Left ventricle myocardium inferior (tissue), 1 donor: ENCODE results near the gene ABCB6. TPM values are rescaled to one million over a fixed set of nuclear protein-coding genes. Genes with fewer than 3 reads are reported as not detected.

Experiments used
- DNase-seq: peaks from one replicate; pipeline ENCODE4 v3.0.0-alpha.2; 2020
- H3K27ac ChIP-seq: fragments of 200-600 bp; replicated peaks from 2 replicates; pipeline ENCODE4 v1.8.0; 2021
- H3K27me3 ChIP-seq: fragments of 200-600 bp; 2 replicates; pipeline ENCODE4 v1.8.0; 2021; ENCODE audit warnings: low read depth
- H3K36me3 ChIP-seq: fragments of 200-600 bp; 2 replicates; pipeline ENCODE4 v1.8.0; 2021
- H3K4me1 ChIP-seq: fragments of 200-600 bp; 2 replicates; pipeline ENCODE4 v1.8.0; 2021
- H3K4me3 ChIP-seq: fragments of 200-600 bp; 2 replicates; pipeline ENCODE4 v1.8.0; 2021; ENCODE audit warnings: mild to moderate bottlenecking, moderate library complexity
- H3K9me3 ChIP-seq: fragments of 200-600 bp; replicated peaks from 2 replicates; pipeline ENCODE4 v1.8.0; 2021
- intact Hi-C: fragments of 100-400 bp; cut with micrococcal nuclease; formaldehyde crosslinking; loops from one replicate; pipeline ENCODE4 v1.11.0; 2022
- total RNA-seq: library from RNA; stranded (reverse); fragmentation: NEBNext Ultra II Directional; extraction: Animal tissue kit (Norgen Biotek cat#: 25700); gene quantifications from one replicate; pipeline ENCODE4 v1.2.1, GENCODE V29; 2021
- TF ChIP-seq, protein P1 (sequence below): fragments of 200-600 bp; IDR thresholded peaks from 2 replicates; pipeline ENCODE4 v1.8.0; 2021; ENCODE audit warnings: antibody characterized with exemption, mild to moderate bottlenecking, borderline replicate concordance
- donor health status: DM: no; HTN: yes; CAD: no; lungs with severe emphysema.

The ABCB6 gene
- total RNA-seq, 1 donor from 2014 or later, result 21.5 TPM

DNA sequence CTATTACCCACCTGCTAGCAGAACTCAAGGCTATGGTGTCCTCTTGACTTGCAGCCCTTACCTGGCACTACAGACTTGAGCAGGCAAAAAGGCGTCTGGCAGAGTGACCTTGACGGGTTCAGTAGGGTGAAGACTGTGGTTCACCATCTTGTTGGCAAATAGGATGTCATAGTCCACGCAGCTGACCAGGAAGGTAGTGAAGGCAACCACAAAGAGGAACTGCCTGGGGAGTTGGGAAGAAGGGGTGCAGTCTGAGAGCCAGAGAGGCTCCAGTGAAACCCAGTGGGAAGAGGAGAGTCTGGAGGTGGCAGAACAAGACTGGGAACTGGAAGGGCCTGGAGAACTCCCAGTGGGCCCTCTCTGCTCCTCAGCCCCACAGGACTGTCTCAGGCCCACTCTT is 6.6 kb upstream of the ABCB6 start:
- H3K4me1 ChIP-seq, result peaks cover 33% of the 10 kb centered on the region
- H3K4me3 ChIP-seq, result no peak overlapping the region
- H3K36me3 ChIP-seq, result peaks cover 71% of the 10 kb centered on the region
- H3K27me3 ChIP-seq, result no peaks in the 10 kb centered on the region
- no peak overlapping the region for H3K27ac ChIP-seq
- intact Hi-C loops, result loop anchor here (10.0 kb wide), 1 partner anchor 61 kb away; the partner anchor contains the start of gene NHEJ1
- TF ChIP-seq, protein P1, sequence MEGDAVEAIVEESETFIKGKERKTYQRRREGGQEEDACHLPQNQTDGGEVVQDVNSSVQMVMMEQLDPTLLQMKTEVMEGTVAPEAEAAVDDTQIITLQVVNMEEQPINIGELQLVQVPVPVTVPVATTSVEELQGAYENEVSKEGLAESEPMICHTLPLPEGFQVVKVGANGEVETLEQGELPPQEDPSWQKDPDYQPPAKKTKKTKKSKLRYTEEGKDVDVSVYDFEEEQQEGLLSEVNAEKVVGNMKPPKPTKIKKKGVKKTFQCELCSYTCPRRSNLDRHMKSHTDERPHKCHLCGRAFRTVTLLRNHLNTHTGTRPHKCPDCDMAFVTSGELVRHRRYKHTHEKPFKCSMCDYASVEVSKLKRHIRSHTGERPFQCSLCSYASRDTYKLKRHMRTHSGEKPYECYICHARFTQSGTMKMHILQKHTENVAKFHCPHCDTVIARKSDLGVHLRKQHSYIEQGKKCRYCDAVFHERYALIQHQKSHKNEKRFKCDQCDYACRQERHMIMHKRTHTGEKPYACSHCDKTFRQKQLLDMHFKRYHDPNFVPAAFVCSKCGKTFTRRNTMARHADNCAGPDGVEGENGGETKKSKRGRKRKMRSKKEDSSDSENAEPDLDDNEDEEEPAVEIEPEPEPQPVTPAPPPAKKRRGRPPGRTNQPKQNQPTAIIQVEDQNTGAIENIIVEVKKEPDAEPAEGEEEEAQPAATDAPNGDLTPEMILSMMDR, result no peak
- DNase-seq, result no peak
- no peaks in the 10 kb centered on the region for H3K9me3 ChIP-seq

DNA sequence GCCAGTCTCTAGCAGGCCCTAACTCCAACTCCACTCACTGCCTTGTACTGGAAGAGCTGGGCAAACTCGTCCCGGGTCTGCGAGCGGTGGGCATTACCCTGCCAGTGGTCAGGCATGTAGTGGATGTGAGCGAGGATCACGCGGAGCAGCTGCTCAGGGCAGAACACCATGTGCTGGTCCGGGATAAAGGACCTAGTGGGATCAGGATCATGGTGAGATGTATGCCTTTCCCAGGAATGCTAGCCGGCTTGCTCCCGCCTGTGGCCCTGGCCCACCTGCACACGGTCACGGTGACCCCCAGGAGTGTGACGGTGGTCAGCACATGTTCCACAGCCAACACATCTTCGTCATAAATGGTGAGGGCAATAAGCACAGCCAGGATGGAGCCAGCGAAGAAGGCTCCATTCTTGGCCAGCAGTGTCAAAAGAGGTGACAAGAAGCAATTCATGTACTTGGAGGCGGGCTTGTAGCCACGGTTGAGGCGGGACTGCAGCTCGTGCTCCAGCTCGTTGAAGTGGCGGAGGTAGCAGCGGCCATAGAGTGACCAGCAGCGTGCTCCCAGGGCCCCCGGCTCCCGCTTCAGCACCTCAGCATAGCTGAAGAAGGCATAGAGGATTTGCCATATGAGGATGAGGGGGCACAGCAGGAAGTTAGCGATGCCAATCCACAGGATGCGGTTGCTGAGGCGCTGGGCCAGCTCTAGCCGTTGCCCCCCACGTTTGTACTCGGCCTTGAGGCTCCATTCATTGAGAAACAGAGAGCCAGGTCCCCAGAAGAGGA is 5.3 kb upstream of the ABCB6 start:
- Histone ChIP-seq H3K9me3 (no peaks in the 10 kb centered on the region), H3K36me3 (peaks cover 80% of the 10 kb centered on the region), H3K27me3 (no peaks in the 10 kb centered on the region), H3K4me3 (no peak overlapping the region), H3K27ac (no peak overlapping the region), H3K4me1 (peaks cover 36% of the 10 kb centered on the region)
- intact Hi-C loops, result loop anchor here (10.0 kb wide), 1 partner anchor 59 kb away; the partner anchor contains the start of gene NHEJ1
- TF ChIP-seq, protein P1, result no peak
- DNase-seq, result no peak

DNA sequence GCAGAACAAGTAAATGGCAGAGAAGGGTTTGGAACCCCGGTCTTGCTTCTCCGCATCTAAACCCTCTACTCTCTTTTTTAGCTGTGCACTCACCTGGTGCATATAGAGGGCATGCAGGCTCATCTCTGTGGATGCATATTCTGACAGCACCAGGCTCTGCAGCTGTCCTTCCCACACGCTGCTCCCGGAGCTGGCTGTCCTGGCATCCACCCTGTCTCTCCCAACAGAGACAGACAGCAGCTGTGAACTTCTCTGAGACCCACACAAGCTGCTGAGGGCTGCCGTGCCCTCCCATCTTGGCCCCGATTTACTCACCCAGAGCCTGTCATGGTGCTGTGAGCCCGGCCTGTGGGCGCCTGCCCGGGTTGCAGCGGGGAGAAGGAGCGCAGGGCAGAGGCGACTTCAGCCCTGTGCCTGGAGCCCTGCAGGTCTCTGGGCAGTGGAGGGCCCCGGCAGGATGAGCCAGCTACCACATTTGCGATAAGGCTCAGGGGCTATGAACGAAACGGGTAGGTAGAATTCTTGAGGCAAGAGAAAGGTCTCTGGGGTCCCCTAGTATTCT is 3.3 kb upstream of the ABCB6 start:
- TF ChIP-seq, protein P1, result no peak
- H3K27me3 ChIP-seq, result no peaks in the 10 kb centered on the region
- no peak overlapping the region for H3K27ac ChIP-seq
- H3K4me3 ChIP-seq, result no peak overlapping the region
- peaks cover 77% of the 10 kb centered on the region for H3K36me3 ChIP-seq
- DNase-seq, result no peak
- no peaks in the 10 kb centered on the region for H3K9me3 ChIP-seq
- peaks cover 35% of the 10 kb centered on the region for H3K4me1 ChIP-seq
- intact Hi-C loops, result loop anchor here (10.0 kb wide), 1 partner anchor 57 kb away; the partner anchor contains the start of gene NHEJ1

DNA sequence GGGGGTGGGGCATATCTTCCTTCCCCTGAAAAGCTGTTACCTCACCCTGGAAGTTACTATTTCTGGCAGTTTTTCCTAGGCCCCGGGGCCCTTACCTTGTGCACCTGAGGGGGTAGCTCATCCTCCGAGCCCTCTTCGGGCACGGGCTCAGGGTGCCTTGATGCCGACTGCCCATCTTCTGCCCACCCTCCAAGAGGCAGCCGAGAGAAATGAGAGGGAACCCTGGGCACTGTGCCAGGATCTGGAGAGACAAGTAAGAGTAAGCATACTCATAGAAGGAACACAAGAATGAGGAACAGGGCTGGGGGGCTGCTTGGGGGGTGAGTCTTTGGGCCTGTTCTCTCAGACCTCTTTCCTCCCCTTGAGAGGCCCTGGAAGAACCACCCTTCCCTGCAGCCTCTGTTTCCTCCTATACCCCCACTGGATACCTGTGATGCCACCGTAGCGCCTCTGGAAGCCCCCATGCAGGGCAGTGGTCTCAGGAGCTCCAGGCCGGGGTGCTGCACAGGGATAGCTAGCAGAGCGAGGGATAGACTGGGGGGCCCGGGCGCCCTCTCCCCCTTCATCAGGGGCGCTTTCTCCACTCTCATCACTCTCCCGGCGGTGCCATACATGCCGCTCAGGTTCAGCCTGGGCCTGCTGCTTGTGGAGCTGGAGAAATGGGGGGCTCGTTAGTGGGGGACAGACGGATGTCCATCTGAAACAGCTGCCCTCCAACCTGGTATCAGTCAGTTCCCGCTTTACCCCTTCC is 2.1 kb upstream of the ABCB6 start:
- Histone ChIP-seq H3K36me3 (peaks cover 67% of the 10 kb centered on the region), H3K4me1 (peaks cover 40% of the 10 kb centered on the region), H3K4me3 (no peak overlapping the region), H3K27ac (no peak overlapping the region), H3K9me3 (no peaks in the 10 kb centered on the region), H3K27me3 (no peaks in the 10 kb centered on the region)
- DNase-seq, result no peak
- intact Hi-C loops, result loop anchor here (10.0 kb wide), 1 partner anchor 56 kb away; the partner anchor contains the start of gene NHEJ1
- TF ChIP-seq, protein P1, result no peak

DNA sequence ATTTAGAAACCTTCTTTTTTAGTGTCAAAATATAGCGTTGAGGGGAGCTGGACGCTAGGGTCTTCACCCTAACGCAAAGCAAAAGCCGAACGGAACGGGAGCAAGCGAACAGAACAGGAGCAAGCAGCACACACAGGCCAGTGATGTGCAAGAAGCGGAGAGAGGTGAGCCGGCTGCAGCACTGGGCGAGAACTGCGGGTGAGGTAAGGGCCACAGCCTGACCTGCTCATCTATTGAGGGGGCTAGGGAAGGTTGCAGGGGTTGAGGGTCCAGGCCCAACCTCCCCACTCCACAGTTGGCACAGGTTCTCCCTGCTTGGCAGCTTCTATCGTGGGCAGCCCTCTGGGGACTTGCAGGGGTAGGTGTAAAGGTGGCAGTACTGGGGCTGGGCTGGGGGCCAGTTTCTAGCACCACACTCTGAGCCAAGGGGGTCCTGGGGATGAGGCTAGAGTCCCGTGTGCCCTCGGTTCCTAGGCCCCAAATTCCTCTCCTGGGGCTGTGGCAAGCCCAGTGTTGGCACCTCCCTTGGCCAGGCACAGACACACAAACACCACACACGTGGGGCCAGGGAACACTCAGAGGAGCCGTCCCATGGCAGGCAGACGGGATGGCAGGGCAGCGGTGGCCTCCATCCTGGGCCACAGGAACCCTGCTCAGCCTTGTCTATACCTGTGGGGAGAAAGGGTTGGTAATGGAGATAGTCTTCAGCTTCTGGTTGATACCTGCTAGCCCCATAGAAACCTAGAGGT is 1.2 kb upstream of the ABCB6 start:
- Histone ChIP-seq H3K27me3 (no peaks in the 10 kb centered on the region), H3K36me3 (peaks cover 67% of the 10 kb centered on the region), H3K4me3 (peak overlapping the region; percentile 75), H3K9me3 (no peaks in the 10 kb centered on the region), H3K4me1 (peaks cover 40% of the 10 kb centered on the region), H3K27ac (peak overlapping the region; percentile 98)
- no peak for DNase-seq
- TF ChIP-seq, protein P1, result no peak
- intact Hi-C loops, result loop anchor here (10.0 kb wide), 1 partner anchor 55 kb away; the partner anchor contains the start of gene NHEJ1
